CD4-positive, alpha-beta T cell (primary cell): ENCODE data around the gene HHAT. TPM values are rescaled to one million over a fixed set of nuclear protein-coding genes. Genes with fewer than 3 reads are reported as not detected.

Experiments used
- ATAC-seq: fragments of 200-7000 bp; cut with Tn5 transposase; one replicate; pipeline ENCODE4 v1.10.0; 2022; ENCODE audit warnings: mild to moderate bottlenecking; ENCODE audit not compliant: poor library complexity
- CTCF ChIA-PET: fragments of 350-600 bp; sonication (Branson Sonifier 250); formaldehyde crosslinking; loops from one replicate; lab custom pipeline; 2021; ENCODE audit warnings: antibody characterized with exemption, inconsistent platforms; lab: Charles Lee
- POLR2A ChIA-PET: fragments of 350-600 bp; sonication (Branson Sonifier 250); formaldehyde crosslinking; loops from one replicate; lab custom pipeline; 2021; ENCODE audit warnings: antibody characterized with exemption, inconsistent platforms; lab: Charles Lee
- DNase-seq, 14 experiments: peaks; one replicate each; pipeline ENCODE4 v3.0.0-alpha.2; 2013 to 2020; ENCODE audit warnings: mixed read lengths in 2 of 14
- H3K27ac ChIP-seq, 2 donors: one replicate each; pipeline versions ENCODE4 v1.5.1 to v1.7.0; 2013; ENCODE audit warnings: low read length in 2 of 2, low read depth in 1 of 2, mild to moderate bottlenecking in 1 of 2
- H3K27me3 ChIP-seq, 2 experiments: 1 replicate in 1 of 2; 2 replicates in 1 of 2; pipeline versions ENCODE4 v1.6.1 to v1.7.0; 2013; ENCODE audit warnings: low read length in 2 of 2, control low read depth in 1 of 2, mild to moderate bottlenecking in 1 of 2, moderate library complexity in 1 of 2; ENCODE audit not compliant: insufficient read depth in 2 of 2, control insufficient read depth in 1 of 2
- H3K36me3 ChIP-seq: one replicate; pipeline ENCODE4 v1.6.1; 2013; ENCODE audit warnings: low read length, control low read depth; ENCODE audit not compliant: insufficient read depth
- H3K4me1 ChIP-seq: one replicate; pipeline ENCODE4 v1.6.1; 2013; ENCODE audit warnings: low read length, control low read depth; ENCODE audit not compliant: insufficient read depth
- H3K4me3 ChIP-seq: one replicate; pipeline ENCODE4 v1.5.1; 2013; ENCODE audit warnings: mild to moderate bottlenecking, low read length, moderate library complexity
- H3K9me3 ChIP-seq, 2 experiments: 1 replicate in 1 of 2; 2 replicates in 1 of 2; pipeline versions ENCODE4 v1.6.1 to v1.7.0; 2013; ENCODE audit warnings: low read length in 2 of 2, mild to moderate bottlenecking in 2 of 2, control low read depth in 1 of 2, moderate library complexity in 1 of 2; ENCODE audit not compliant: control insufficient read depth in 1 of 2, insufficient read depth in 1 of 2
- H3K27ac Mint-ChIP-seq: one replicate; pipeline ENCODE4 v1.8.0; 2020; ENCODE audit warnings: mixed read lengths
- H3K27me3 Mint-ChIP-seq: one replicate; pipeline ENCODE4 v1.8.0; 2021; ENCODE audit warnings: mixed read lengths
- H3K36me3 Mint-ChIP-seq: one replicate; pipeline ENCODE4 v1.8.0; 2021; ENCODE audit warnings: low read depth, mixed read lengths
- H3K4me1 Mint-ChIP-seq: one replicate; pipeline ENCODE4 v1.8.0; 2021; ENCODE audit warnings: low read depth, mixed read lengths
- H3K4me3 Mint-ChIP-seq: one replicate; pipeline ENCODE4 v1.8.0; 2020; ENCODE audit warnings: mild to moderate bottlenecking, mixed read lengths
- H3K9me3 Mint-ChIP-seq: one replicate; pipeline ENCODE4 v1.8.0; 2020; ENCODE audit warnings: mixed read lengths
- CTCF ChIP-seq: fragments of 200-600 bp; IDR thresholded peaks from one replicate; pipeline ENCODE4 v1.8.0; 2022; ENCODE audit warnings: antibody characterized with exemption, mild to moderate bottlenecking
- intact Hi-C, 2 experiments: fragments of 100-400 bp; cut with DNase I in 1 of 2; cut with micrococcal nuclease in 1 of 2; formaldehyde crosslinking; loops; one replicate each; pipeline versions ENCODE4 v1.15.1 to v1.9.0; 2023 to 2025; cut with DNase I, micrococcal nuclease
- total RNA-seq, 174 experiments: library from RNA in 2 of 174; stranded (reverse) in 2 of 174; gene quantifications; one replicate each; pipeline ENCODE4 v1.2.3 and lab custom pipeline; 2021 to 2026

Gene HHAT
- total RNA-seq, 2 experiments from 2014 or later = 3.1 to 3.3 TPM

DNA sequence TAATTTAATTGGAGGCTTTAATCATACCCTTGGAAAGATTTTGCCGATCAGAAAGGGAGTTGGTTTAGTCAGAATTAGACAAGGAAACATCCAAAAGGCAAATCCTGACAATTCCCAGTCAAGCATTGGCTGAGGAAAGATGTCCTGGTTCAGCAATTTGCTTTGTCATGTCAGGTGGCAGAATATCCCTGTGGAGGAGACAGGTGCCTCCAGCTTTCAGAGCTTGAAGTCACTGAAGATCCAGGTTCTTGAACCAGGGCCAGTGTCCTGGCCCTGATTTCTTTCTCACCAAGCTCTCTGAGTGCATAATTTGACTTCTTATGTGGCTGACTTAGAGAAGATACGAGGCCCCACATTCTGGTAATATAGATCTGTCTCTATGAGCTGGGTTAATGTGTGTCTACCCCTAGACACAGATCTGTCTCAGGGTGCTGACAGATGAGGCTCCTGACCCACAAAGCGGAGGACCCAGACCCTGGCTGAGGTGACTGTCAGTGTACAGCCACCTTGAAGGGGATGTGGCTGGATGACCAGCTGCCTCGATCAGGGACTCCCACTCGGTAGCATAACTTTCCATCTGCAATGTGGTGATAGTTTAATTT lies 118.9 kb downstream of the HHAT start:
- H3K27me3 ChIP-seq = no peaks in the 10 kb centered on the region
- H3K9me3 ChIP-seq = no peaks in the 10 kb centered on the region
- ChIA-PET CTCF (no interaction called here), POLR2A (no interaction called here)
- no peak for DNase-seq
- intact Hi-C loops = loop anchor here (2.0 to 10.0 kb wide), 6 partner anchors 500 to 1210 kb away; partner anchors contain the start of genes KCNH1 (in 1 of the 2) and RCOR3 (in 1 of the 2)
- Mint-ChIP-seq H3K4me1 (peaks cover 19% of the 10 kb centered on the region), H3K36me3 (no peaks in the 10 kb centered on the region), H3K27ac (peak overlapping the region; percentile 35), H3K9me3 (no peaks in the 10 kb centered on the region), H3K27me3 (no peaks in the 10 kb centered on the region), H3K4me3 (no peak overlapping the region)
- peaks cover 9% of the 10 kb centered on the region for H3K4me1 ChIP-seq
- no peak for ATAC-seq
- no peak overlapping the region for H3K27ac ChIP-seq
- no peak overlapping the region for H3K4me3 ChIP-seq
- TF ChIP-seq CTCF = no peak
- H3K36me3 ChIP-seq = no peaks in the 10 kb centered on the region

- Mint-ChIP-seq H3K36me3 (no peaks in the 10 kb centered on the region), H3K27me3 (no peaks in the 10 kb centered on the region), H3K4me1 (peaks cover 19% of the 10 kb centered on the region), H3K4me3 (no peak overlapping the region), H3K9me3 (no peaks in the 10 kb centered on the region), H3K27ac (peak overlapping the region; percentile 31)
- ChIA-PET CTCF (interaction anchor here (0.6 kb wide), 1 partner anchor 73 kb away, joined by 4 read pairs; no protein-coding TSS in a partner anchor), POLR2A (no interaction called here)
- TF ChIP-seq CTCF = peak; percentile 59
- intact Hi-C loops = loop anchor here (2.0 to 10.0 kb wide), 6 partner anchors 499 to 1209 kb away; partner anchors contain the start of genes KCNH1 (in 1 of the 2) and RCOR3 (in 1 of the 2)
- Histone ChIP-seq H3K4me1 (peaks cover 9% of the 10 kb centered on the region), H3K9me3 (no peaks in the 10 kb centered on the region), H3K4me3 (no peak overlapping the region), H3K27me3 (no peaks in the 10 kb centered on the region), H3K36me3 (no peaks in the 10 kb centered on the region), H3K27ac (no peak overlapping the region)
- peak in 5 of 14 experiments; percentile 8 to 45 (median 35) for DNase-seq
- ATAC-seq = no peak
Measured at GRCh38 chr1:210448297-210448892, 119.7 kb downstream of the HHAT start.

DNA sequence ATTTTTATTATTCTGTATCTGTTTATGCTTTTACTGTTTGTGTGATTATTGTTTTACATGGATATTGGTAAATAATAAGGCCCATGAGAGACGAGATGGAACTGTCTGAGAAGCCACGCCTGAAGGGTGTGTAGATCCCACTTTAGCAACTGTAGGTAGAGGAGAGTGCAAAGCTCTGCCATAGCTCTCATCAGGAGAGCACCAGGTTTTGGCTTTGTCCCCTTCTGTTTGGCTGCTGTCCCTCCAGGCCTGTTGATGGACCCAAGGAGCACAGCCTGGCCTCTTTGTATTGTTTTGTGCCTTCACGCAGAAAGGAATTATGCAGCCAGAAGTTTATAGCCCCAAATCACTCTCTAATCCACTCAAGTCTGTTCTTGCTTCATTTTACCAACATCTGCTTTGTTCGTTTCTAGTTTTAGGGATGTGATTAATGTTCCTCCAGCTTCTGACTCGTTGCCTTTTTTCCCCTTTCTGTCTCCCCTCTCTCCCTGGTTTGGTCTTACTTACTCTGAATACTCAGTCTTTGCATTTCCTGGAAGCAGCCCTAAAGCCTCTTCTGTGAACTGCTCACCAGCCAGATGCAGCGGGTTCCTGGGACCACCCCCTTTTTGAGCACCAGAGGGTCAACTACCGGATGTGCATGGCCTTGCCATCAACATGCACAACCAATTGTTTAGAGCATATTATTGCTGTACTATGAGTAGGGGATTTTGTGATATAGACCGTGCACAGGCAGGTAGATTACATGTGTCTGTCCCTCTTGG lies 127.3 kb downstream of the HHAT start:
- Histone ChIP-seq H3K9me3 (no peaks in the 10 kb centered on the region), H3K4me1 (no peaks in the 10 kb centered on the region), H3K27me3 (no peaks in the 10 kb centered on the region), H3K36me3 (no peaks in the 10 kb centered on the region), H3K27ac (no peak overlapping the region), H3K4me3 (no peak overlapping the region)
- no peak for DNase-seq
- H3K27ac Mint-ChIP-seq = no peak overlapping the region
- no peak for TF ChIP-seq CTCF
- no peak for ATAC-seq
- no peak overlapping the region for H3K4me3 Mint-ChIP-seq
- CTCF ChIA-PET = no interaction called here
- H3K9me3 Mint-ChIP-seq = no peaks in the 10 kb centered on the region
- no peaks in the 10 kb centered on the region for H3K36me3 Mint-ChIP-seq
- intact Hi-C loops = no loop called here
- H3K27me3 Mint-ChIP-seq = no peaks in the 10 kb centered on the region
- POLR2A ChIA-PET = no interaction called here
- no peaks in the 10 kb centered on the region for H3K4me1 Mint-ChIP-seq
